ENCODE measurements around the gene LRMDA.

The LRMDA gene

GRCh38 chr10:75528392-75528791, 97.0 kb downstream of the LRMDA start:
- H3K36me3 ChIP-seq (ENCODE audit: control insufficient read depth in 2 of 2, insufficient read depth in 1 of 2, low read length in 2 of 2) = no peaks in the 10 kb centered on the region; a peak in 1 of 3 replicates
- POLR2A ChIA-PET = no interaction called here
- CTCF ChIA-PET = no interaction called here
- TF ChIP-seq ZNF530 (tag by site-specific recombination; IDR thresholded peaks at IDR 0.05; ENCODE audit: low read depth) = peak; percentile 68; the same call in 1 of the 2 replicates
- no peak for TF ChIP-seq ZNF169 (tag by site-specific recombination; IDR thresholded peaks at IDR 0.05)
- TF ChIP-seq EGR2 (tag by site-specific recombination; IDR thresholded peaks at IDR 0.05; ENCODE audit: low read depth) = no peak
- H3K9me3 ChIP-seq (ENCODE audit: control insufficient read depth, insufficient read depth, low read depth, low read length) = no peaks in the 10 kb centered on the region
- no peak overlapping the region for H3K4me3 ChIP-seq (ENCODE audit: low read depth, low read length)
- no peak overlapping the region for H3K27ac ChIP-seq (ENCODE audit: extremely low read depth, low read depth, low read length)
- no peaks in the 10 kb centered on the region for H3K4me1 ChIP-seq (ENCODE audit: control insufficient read depth, insufficient read depth, low read length)

- ChIA-PET POLR2A (interaction anchor here (1.0 kb wide), 1 partner anchor 129 kb away, joined by 3 read pairs; the partner anchor contains the start of gene ZNF503), CTCF (no interaction called here)
- H3K4me3 ChIP-seq (ENCODE audit: low read depth, low read length) = no peak overlapping the region
- no peaks in the 10 kb centered on the region; a peak in 1 of 3 replicates for H3K36me3 ChIP-seq (ENCODE audit: control insufficient read depth in 2 of 2, insufficient read depth in 1 of 2, low read length in 2 of 2)
- H3K9me3 ChIP-seq (ENCODE audit: control insufficient read depth, insufficient read depth, low read depth, low read length) = no peaks in the 10 kb centered on the region
- no peak overlapping the region for H3K27ac ChIP-seq (ENCODE audit: extremely low read depth, low read depth, low read length)
- H3K4me1 ChIP-seq (ENCODE audit: control insufficient read depth, insufficient read depth, low read length) = no peaks in the 10 kb centered on the region
- TF ChIP-seq BCL6B (tag by site-specific recombination; IDR thresholded peaks at IDR 0.05) (no peak), ZBTB17 (tag by site-specific recombination; IDR thresholded peaks at IDR 0.05) (no peak), YY1 (tag by site-specific recombination; IDR thresholded peaks at IDR 0.05) (no peak), ZNF23 (tag by site-specific recombination; IDR thresholded peaks at IDR 0.05; ENCODE audit: borderline replicate concordance) (no peak), ZNF561 (tag by site-specific recombination; IDR thresholded peaks at IDR 0.05; ENCODE audit: borderline replicate concordance) (0 out of 2 replicates have a peak, but pooled peaks have one; percentile 46), ZNF600 (tag by site-specific recombination; IDR thresholded peaks at IDR 0.05) (peak; percentile 57), ZSCAN30 (tag by site-specific recombination; IDR thresholded peaks at IDR 0.05) (peak; percentile 73), ZNF239 (tag by site-specific recombination; IDR thresholded peaks at IDR 0.05) (no peak), KLF17 (tag by site-specific recombination; IDR thresholded peaks at IDR 0.05) (peak; percentile 91), ZNF571 (tag by site-specific recombination; IDR thresholded peaks at IDR 0.05) (no peak), ZNF335 (tag by site-specific recombination; conservative IDR thresholded peaks at IDR 0.05) (peak; percentile 55; the same call in 1 of the 2 replicates), ZNF544 (tag by site-specific recombination; IDR thresholded peaks at IDR 0.05) (no peak), ZNF341 (tag by site-specific recombination; IDR thresholded peaks at IDR 0.05; ENCODE audit: low read depth) (peak; percentile 56), ZNF398 (tag by site-specific recombination; IDR thresholded peaks at IDR 0.05) (peak; percentile 80), ZNF174 (tag by site-specific recombination; IDR thresholded peaks at IDR 0.05) (no peak), FEZF1 (tag by site-specific recombination; IDR thresholded peaks at IDR 0.05) (peak; percentile 48; the same call in 1 of the 2 replicates), PRDM10 (tag by site-specific recombination; IDR thresholded peaks at IDR 0.05) (peak; percentile 43), ZIC2 (tag by site-specific recombination; IDR thresholded peaks at IDR 0.05) (peak; percentile 91), ZNF146 (tag by site-specific recombination; IDR thresholded peaks at IDR 0.05) (no peak), ZBTB44 (tag by site-specific recombination; IDR thresholded peaks at IDR 0.05) (peak; percentile 35; the same call in 1 of the 2 replicates), ZEB2 (tag by site-specific recombination; IDR thresholded peaks at IDR 0.05) (peak; percentile 65; the same call in 1 of the 2 replicates), ZFP3 (tag by site-specific recombination; IDR thresholded peaks at IDR 0.05; ENCODE audit: low read depth) (no peak), HOXA7 (CRISPR knock-in tag; IDR thresholded peaks at IDR 0.05; ENCODE audit: borderline replicate concordance) (no peak)
Observed at GRCh38 chr10:75530299-75530698, 98.9 kb downstream of the LRMDA start.
